ENCODE data around the gene SEPTIN1. TPM values are rescaled to one million over a fixed set of nuclear protein-coding genes. Genes with fewer than 3 reads are reported as not detected.

Gene SEPTIN1
- polyA plus RNA-seq, 1 of the 3 experiments (the other 2 are of a cell fraction), result 0.25 TPM

DNA sequence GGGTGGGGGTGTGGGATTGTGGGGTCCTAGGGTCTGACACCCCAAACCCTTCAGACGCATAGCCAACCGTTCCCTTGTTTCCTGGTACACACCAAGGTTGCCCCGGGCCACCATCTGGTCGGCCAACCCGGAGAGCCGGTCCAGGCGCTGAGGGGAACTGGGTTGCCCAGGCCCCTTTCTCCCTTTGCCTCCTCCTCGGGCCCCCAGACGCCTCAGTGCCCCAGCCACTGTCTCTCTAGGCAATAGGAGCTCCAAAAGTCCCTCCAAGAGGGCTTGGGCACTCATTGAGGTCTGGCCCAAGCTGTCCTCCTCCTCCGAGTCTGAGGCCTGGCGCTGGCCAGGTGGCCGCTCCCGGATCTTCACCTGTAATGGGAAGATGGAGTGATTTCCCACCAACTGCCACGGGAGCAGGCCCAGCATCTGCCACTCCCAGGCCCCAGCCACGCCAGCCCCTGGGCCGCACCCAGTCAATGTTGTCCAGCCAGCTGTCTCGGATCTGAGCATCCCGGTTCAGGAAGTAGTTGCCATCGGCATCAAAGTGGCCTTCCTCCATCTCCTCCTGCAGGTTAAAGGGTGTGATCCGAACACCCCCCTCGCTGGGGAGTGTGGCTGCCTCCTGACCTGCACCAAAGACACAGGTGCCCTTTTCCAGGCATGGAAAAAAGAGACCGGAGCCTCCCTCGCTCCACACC is 28.8 kb downstream of the SEPTIN1 start:
- CTCF ChIA-PET, result interaction anchor here (1.2 to 3.6 kb wide), 5 partner anchors 12 to 94 kb away, joined by 4 to 23 read pairs (median 7); partner anchors contain the start of gene ZNF771
- WGBS (ENCODE audit: low lambda C conversion rate), result 79% methylated on average over 18 of the region's 23 CpGs

More for the DNA sequence above, 28.8 kb downstream of the SEPTIN1 start:
- Histone ChIP-seq H3K4me2 (peak overlapping the region; percentile 96), H3K9me2 (no peaks in the 10 kb centered on the region), H2AFZ (ENCODE audit: low read depth) (no peak overlapping the region), H3K4me3 (ENCODE audit: low read depth in 2 of 2, low read length in 1 of 2) (peak overlapping the region; percentile 93 to 99), H3K4me1 (ENCODE audit: control insufficient read depth in 1 of 2, insufficient read depth in 2 of 2, low read depth in 1 of 2, low read length in 1 of 2) (peaks cover 34 to 39% of the 10 kb centered on the region in 2 experiments), H3K79me2 (ENCODE audit: insufficient read depth) (peaks cover 26% of the 10 kb centered on the region), H3F3A (replicated peaks; ENCODE audit: insufficient read depth) (peaks cover 13% of the 10 kb centered on the region), H3K9me3 (no peaks in the 10 kb centered on the region), H3K9ac (peak overlapping the region; percentile 96), H4K20me1 (ENCODE audit: insufficient read depth) (peaks cover 21% of the 10 kb centered on the region), H3K36me3 (replicated peaks in 1 of 2; ENCODE audit: control insufficient read depth in 1 of 2, insufficient read depth in 2 of 2, low read length in 1 of 2) (peaks cover 22 to 54% of the 10 kb centered on the region in 2 experiments), H3K27ac (ENCODE audit: low read depth in 2 of 2, low read length in 1 of 2) (peak overlapping the region in 1 of 2 experiments; percentile 99; a peak in 2 of 4 replicates), H3K27me3 (ENCODE audit: insufficient read depth) (no peaks in the 10 kb centered on the region)
- no peak for DNase-seq
- TF ChIP-seq TEAD4 (IDR thresholded peaks at IDR 0.05; ENCODE audit: borderline replicate concordance, insufficient read depth) (no peak), MEF2A (IDR thresholded peaks at IDR 0.05; ENCODE audit: borderline replicate concordance, low read depth) (no peak), ELF1 (IDR thresholded peaks at IDR 0.05) (no peak), NRF1 (IDR thresholded peaks at IDR 0.05; ENCODE audit: low read depth, low read length) (no peak), IRF3 (IDR thresholded peaks at IDR 0.05; ENCODE audit: low read depth, low read length) (no peak), RCOR1 (IDR thresholded peaks at IDR 0.05; ENCODE audit: low read length) (no peak), CHD2 (IDR thresholded peaks at IDR 0.05; ENCODE audit: low read length, partially characterized antibody) (no peak), NFIC (IDR thresholded peaks at IDR 0.05; ENCODE audit: borderline replicate concordance) (no peak), FOSL2 (IDR thresholded peaks at IDR 0.05; ENCODE audit: borderline replicate concordance, low read depth) (no peak), RFX5 (IDR thresholded peaks at IDR 0.05; ENCODE audit: low read length) (no peak), POLR2AphosphoS5 (IDR thresholded peaks at IDR 0.05; ENCODE audit: low read depth, low read length) (no peak), CTCF (IDR thresholded peaks at IDR 0.05) (no peak), FOXM1 (IDR thresholded peaks at IDR 0.05; ENCODE audit: low read depth) (no peak), SMC3 (IDR thresholded peaks at IDR 0.05; ENCODE audit: low read depth, low read length) (no peak), USF2 (IDR thresholded peaks at IDR 0.05; ENCODE audit: borderline replicate concordance, low read depth, low read length) (no peak)
- TF ChIP-seq, protein P1, sequence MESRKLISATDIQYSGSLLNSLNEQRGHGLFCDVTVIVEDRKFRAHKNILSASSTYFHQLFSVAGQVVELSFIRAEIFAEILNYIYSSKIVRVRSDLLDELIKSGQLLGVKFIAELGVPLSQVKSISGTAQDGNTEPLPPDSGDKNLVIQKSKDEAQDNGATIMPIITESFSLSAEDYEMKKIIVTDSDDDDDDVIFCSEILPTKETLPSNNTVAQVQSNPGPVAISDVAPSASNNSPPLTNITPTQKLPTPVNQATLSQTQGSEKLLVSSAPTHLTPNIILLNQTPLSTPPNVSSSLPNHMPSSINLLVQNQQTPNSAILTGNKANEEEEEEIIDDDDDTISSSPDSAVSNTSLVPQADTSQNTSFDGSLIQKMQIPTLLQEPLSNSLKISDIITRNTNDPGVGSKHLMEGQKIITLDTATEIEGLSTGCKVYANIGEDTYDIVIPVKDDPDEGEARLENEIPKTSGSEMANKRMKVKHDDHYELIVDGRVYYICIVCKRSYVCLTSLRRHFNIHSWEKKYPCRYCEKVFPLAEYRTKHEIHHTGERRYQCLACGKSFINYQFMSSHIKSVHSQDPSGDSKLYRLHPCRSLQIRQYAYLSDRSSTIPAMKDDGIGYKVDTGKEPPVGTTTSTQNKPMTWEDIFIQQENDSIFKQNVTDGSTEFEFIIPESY (IDR thresholded peaks at IDR 0.05; ENCODE audit: borderline replicate concordance, low read depth), result no peak
- POLR2A ChIA-PET, result interaction anchor here (0.7 to 1.6 kb wide), 4 partner anchors 9 to 53 kb away, joined by 3 to 18 read pairs (median 4); partner anchors contain the start of gene ZNF771

Data from SK-N-SH (cell line).